Measurements from ENCODE around the gene HSPB8. TPM values are rescaled to one million over a fixed set of nuclear protein-coding genes. Genes with fewer than 3 reads are reported as not detected.
A peak's percentile ranks its signal among the peaks of the same experiment; 100 is the strongest.

The HSPB8 gene
- total RNA-seq, 4 donors from 2014 or later = 47.8 to 86.4 (median 72.1) TPM

DNA sequence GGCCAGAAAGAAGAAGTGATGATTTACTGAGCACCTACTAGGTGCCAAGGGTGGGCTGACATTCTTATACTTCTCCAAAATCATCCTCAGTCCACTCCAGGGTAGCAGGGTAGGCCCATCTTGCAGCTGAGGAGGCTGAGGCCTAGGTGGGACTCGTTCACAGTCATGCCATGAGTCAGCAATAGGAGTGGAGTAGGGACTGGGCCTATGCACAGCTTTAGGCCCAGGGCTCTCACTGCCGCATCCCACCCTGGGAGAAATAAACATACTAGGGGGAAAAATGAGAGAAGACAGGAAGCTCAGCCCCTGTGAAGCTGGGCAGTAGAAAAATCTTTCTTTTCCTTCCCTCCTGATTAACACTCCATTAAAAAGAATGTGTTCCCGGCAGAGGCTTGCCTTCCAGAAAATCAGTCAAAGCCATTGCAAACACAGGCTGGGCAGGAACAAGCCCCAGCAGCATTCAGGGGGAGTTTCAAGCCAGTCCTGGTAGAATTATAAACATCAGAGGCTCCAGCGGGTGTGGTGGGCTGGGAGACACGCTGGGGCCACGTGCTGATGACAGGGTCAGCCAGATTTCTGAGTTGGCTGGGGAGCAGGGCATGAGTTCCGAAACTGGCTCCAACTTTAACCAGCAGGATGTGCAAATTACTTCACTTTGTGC, 1.8 kb downstream of the HSPB8 start:
- 16 to 26% methylated on average over 4 to 7 of the region's 7 CpGs for WGBS, 2 donors
- no peaks in the 10 kb centered on the region for H3K36me3 ChIP-seq
- intact Hi-C loops (cut with DNase I) = no loop called here
- TF ChIP-seq POLR2A (IDR thresholded peaks at IDR 0.05) = peak in 1 of 4 donors; percentile 31
- TF ChIP-seq, protein P1, sequence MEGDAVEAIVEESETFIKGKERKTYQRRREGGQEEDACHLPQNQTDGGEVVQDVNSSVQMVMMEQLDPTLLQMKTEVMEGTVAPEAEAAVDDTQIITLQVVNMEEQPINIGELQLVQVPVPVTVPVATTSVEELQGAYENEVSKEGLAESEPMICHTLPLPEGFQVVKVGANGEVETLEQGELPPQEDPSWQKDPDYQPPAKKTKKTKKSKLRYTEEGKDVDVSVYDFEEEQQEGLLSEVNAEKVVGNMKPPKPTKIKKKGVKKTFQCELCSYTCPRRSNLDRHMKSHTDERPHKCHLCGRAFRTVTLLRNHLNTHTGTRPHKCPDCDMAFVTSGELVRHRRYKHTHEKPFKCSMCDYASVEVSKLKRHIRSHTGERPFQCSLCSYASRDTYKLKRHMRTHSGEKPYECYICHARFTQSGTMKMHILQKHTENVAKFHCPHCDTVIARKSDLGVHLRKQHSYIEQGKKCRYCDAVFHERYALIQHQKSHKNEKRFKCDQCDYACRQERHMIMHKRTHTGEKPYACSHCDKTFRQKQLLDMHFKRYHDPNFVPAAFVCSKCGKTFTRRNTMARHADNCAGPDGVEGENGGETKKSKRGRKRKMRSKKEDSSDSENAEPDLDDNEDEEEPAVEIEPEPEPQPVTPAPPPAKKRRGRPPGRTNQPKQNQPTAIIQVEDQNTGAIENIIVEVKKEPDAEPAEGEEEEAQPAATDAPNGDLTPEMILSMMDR (IDR thresholded peaks at IDR 0.05) = no peak
- H3K4me3 ChIP-seq = peak overlapping the region; percentile 45 to 76 (median 66)
- peaks cover 26 to 93% (median 49%) of the 10 kb centered on the region in 3 donors for H3K4me1 ChIP-seq
- no peak for DNase-seq
- H3K9me3 ChIP-seq = no peaks in the 10 kb centered on the region
- H3K27me3 ChIP-seq = no peaks in the 10 kb centered on the region
- H3K27ac ChIP-seq = peak overlapping the region; percentile 87 to 95 (median 88)

DNA sequence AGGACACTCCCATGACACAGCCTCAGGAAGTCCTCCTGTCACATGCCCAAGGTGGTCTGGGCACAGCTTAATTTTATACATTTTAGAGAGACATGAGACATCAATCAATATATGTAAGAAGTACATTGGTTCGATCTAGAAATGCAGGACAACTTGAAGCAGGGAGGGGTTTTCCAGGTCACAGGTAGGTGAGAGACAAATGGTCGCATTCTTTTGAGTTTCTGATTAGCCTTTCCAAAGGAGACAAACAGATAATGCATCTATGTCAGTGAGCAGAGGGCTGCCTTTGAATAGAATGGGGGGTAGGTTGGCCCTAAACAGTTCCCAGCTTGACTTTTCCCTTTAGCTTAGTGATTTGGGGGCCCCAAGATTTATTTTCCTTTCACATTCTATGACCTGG, 2.5 kb downstream of the HSPB8 start:
- intact Hi-C loops (cut with DNase I) = no loop called here
- Histone ChIP-seq H3K36me3 (no peaks in the 10 kb centered on the region), H3K9me3 (no peaks in the 10 kb centered on the region), H3K4me1 (peaks cover 22 to 93% (median 45%) of the 10 kb centered on the region in 3 donors), H3K27ac (peak overlapping the region; percentile 87 to 95 (median 88)), H3K27me3 (no peaks in the 10 kb centered on the region), H3K4me3 (peak overlapping the region; percentile 45 to 76 (median 66))
- DNase-seq = no peak
- no peak for TF ChIP-seq POLR2A (IDR thresholded peaks at IDR 0.05)
- TF ChIP-seq, protein P1 (IDR thresholded peaks at IDR 0.05) = no peak
- 39% methylated on average over 2 of the region's 2 CpGs for WGBS, 2 donors

DNA sequence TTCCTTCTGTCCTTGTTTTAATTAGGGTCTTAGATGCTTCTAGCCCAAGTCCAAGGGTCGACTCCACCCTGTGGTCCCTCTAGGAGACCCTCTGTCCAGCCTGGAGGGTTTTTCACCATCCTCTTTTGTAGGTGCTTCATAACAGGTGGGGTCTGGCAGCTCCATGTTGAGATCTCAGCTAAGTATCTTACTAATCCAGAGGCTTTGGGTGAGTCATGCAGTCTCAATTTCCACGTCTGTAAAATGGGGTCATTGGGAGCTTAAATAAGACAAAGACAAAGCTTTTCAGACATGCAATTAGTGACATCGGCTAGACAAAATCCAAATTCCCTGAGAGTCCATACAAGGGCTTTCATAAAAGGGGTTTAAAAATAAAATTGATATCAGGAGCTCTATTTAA, 3.2 kb downstream of the HSPB8 start:
- intact Hi-C loops (cut with DNase I) = no loop called here
- H3K9me3 ChIP-seq = no peaks in the 10 kb centered on the region
- H3K4me3 ChIP-seq = peak overlapping the region; percentile 45 to 76 (median 66)
- TF ChIP-seq, protein P1 (IDR thresholded peaks at IDR 0.05) = no peak
- no peak for TF ChIP-seq POLR2A (IDR thresholded peaks at IDR 0.05)
- H3K27ac ChIP-seq = peak overlapping the region; percentile 87 to 95 (median 88)
- peaks cover 0 to 7% (median 0%) of the 10 kb centered on the region in 3 donors for H3K36me3 ChIP-seq
- WGBS, 2 donors = 35 to 47% methylated on average over 3 of the region's 3 CpGs
- peaks cover 22 to 91% (median 40%) of the 10 kb centered on the region in 3 donors for H3K4me1 ChIP-seq
- no peaks in the 10 kb centered on the region for H3K27me3 ChIP-seq
- no peak for DNase-seq

DNA sequence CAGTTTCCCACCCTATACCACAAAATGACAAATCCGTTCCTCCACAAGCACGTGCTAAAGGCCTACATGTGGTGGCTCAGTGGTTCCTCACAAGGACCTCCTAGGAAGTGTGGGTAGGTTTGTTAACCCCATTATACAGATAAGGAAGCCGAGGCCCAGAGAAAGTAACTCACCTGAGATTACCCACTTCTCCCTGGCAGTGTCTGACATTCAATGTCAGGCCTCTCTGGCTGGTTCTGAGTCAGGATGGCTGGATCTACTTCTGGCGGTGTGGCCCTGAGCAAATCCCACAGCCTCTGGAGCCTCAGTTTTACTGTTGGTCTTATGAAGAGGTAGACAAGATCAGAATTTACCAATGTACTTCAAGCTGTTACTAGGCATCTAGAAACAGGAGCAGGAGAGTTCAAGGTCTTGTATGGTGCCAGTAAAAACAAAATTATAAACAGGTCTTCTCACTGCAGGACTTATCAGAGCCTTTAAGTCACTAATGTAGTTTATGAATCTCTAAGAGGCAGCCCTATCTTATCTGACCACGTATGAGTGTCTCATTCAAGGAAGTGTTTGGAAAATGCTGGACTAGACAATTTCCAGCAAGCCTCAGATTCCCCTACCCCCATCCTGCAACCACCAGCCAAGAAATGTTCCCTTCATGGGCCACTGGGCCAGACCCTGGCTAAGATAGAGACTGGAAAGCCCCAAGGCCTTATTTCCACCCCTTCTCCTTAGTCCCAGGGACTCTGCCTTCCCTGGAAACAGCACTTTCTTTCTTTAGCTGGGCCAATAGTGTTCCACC, 4.2 kb downstream of the HSPB8 start:
- WGBS, 2 donors = 45 to 70% methylated on average over 4 to 5 of the region's 5 CpGs
- peak overlapping the region; percentile 57 to 89 (median 84) for H3K27ac ChIP-seq
- peaks cover 22 to 96% (median 42%) of the 10 kb centered on the region in 3 donors for H3K4me1 ChIP-seq
- peaks cover 0 to 17% (median 0%) of the 10 kb centered on the region in 3 donors for H3K36me3 ChIP-seq
- H3K9me3 ChIP-seq = no peaks in the 10 kb centered on the region
- peak overlapping the region in 3 of 4 donors; percentile 18 to 76 (median 58) for H3K4me3 ChIP-seq
- TF ChIP-seq, protein P1 (IDR thresholded peaks at IDR 0.05) = no peak
- no peak for TF ChIP-seq POLR2A (IDR thresholded peaks at IDR 0.05)
- no peak for DNase-seq
- intact Hi-C loops (cut with DNase I) = no loop called here
- H3K27me3 ChIP-seq = no peaks in the 10 kb centered on the region
